HepG2 (cell line): ENCODE data around the gene TNPO3.

ENCODE experiments used
- ATF2 ChIP-seq: sonication (generic); formaldehyde crosslinking; IDR thresholded peaks from 2 replicates; pipeline ENCODE4 v1.4.0; 2020; ENCODE audit warnings: missing genetic modification reagents
- E2F5 ChIP-seq: sonication (generic); formaldehyde crosslinking; conservative IDR thresholded peaks from 2 replicates; pipeline ENCODE4 v1.4.0; 2020; ENCODE audit warnings: missing genetic modification reagents
- ELF4 ChIP-seq: sonication (generic); formaldehyde crosslinking; IDR thresholded peaks from 2 replicates; pipeline ENCODE4 v1.5.0; 2020; ENCODE audit warnings: missing genetic modification reagents, mild to moderate bottlenecking, moderate library complexity, borderline replicate concordance
- ERF ChIP-seq: IDR thresholded peaks from 2 replicates; pipeline ENCODE4 v1.6.1; 2018; ENCODE audit warnings: missing biosample characterization, missing genetic modification reagents
- MAFK ChIP-seq, 2 experiments: IDR thresholded peaks in 1 of 2; conservative IDR thresholded peaks in 1 of 2; 2 replicates each; pipeline ENCODE4 v1.6.1; 2011; ENCODE audit warnings: improper control_type of control experiment in 2 of 2, low read length in 2 of 2
- POLR2AphosphoS5 ChIP-seq: IDR thresholded peaks from 2 replicates; pipeline ENCODE4 v1.6.1; 2012; ENCODE audit warnings: low read depth, low read length
- POLR2G ChIP-seq: fragments of 200-400 bp; formaldehyde crosslinking; IDR thresholded peaks from 2 replicates; pipeline ENCODE4 v1.6.1; 2018; ENCODE audit warnings: mild to moderate bottlenecking, low read depth, low read length, moderate library complexity
- PRDM4 ChIP-seq: sonication (generic); formaldehyde crosslinking; IDR thresholded peaks from 2 replicates; pipeline ENCODE4 v1.9.0; 2021; ENCODE audit warnings: missing genetic modification reagents, borderline replicate concordance
- ZC3H13 ChIP-seq: sonication (generic); formaldehyde crosslinking; IDR thresholded peaks from 2 replicates; pipeline ENCODE4 v1.8.1; 2023; ENCODE audit warnings: mild to moderate bottlenecking, missing genetic modification reagents, moderate library complexity
- ZNF530 ChIP-seq: sonication (generic); formaldehyde crosslinking; IDR thresholded peaks from 2 replicates; pipeline ENCODE4 v1.5.0; 2020; ENCODE audit warnings: low read depth, mild to moderate bottlenecking, missing genetic modification reagents
- ZNF563 ChIP-seq: sonication (generic); formaldehyde crosslinking; IDR thresholded peaks from 2 replicates; pipeline ENCODE4 v1.8.0; 2022; ENCODE audit warnings: mild to moderate bottlenecking, moderate library complexity, missing genetic modification reagents
- ZNF660 ChIP-seq: sonication (generic); formaldehyde crosslinking; IDR thresholded peaks from 2 replicates; pipeline ENCODE4 v1.5.1; 2020; ENCODE audit warnings: mild to moderate bottlenecking, low read depth, missing genetic modification reagents, borderline replicate concordance
- ZNF800 ChIP-seq: sonication (generic); formaldehyde crosslinking; IDR thresholded peaks from 2 replicates; pipeline ENCODE4 v1.4.0; 2020; ENCODE audit warnings: missing genetic modification reagents

- TF ChIP-seq ATF2 (CRISPR knock-in tag) (no peak), MAFK (conservative IDR thresholded peaks at IDR 0.05 in 1 of 2, IDR thresholded peaks at IDR 0.05 in 1 of 2; ENCODE audit: low read length in 2 of 2) (no peak), E2F5 (CRISPR knock-in tag) (no peak), ZC3H13 (CRISPR knock-in tag) (no peak), POLR2AphosphoS5 (no peak), ZNF563 (CRISPR knock-in tag) (no peak), ERF (CRISPR knock-in tag) (no peak), ELF4 (CRISPR knock-in tag) (no peak), POLR2G (no peak), ZNF530 (CRISPR knock-in tag) (no peak), PRDM4 (no peak), ZNF660 (CRISPR knock-in tag) (no peak), ZNF800 (CRISPR knock-in tag) (no peak)
Observed at GRCh38 chr7:129084801-129085551, 30.1 kb upstream of the TNPO3 start.
